Measurements from ENCODE around the gene ABCC8. TPM values are rescaled to one million over a fixed set of nuclear protein-coding genes. Genes with fewer than 3 reads are reported as not detected.

Gene ABCC8
- total and polyA plus RNA-seq, 10 of the 15 experiments (the other 5 are each of a cell fraction or from before 2014, with no cell fraction given) = not detected

DNA sequence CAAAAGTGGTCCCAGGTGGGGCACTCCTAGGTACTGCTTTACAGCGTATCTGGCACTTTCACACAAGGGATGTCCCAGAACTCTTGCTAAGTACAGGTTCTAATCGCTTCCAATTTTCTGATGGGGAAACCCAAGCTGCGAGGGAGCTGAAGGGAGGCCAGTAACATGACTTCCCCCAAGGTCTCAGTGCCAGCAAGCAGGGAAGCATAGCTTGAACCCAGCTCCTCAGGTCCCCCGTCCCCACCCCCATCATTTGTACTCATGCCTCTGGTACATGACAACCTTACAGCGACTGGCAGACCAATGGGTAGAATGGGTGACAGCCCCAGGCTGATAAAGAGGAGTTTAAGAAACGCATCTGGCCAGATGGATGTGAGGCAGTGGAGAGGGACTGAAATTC, 716 bp upstream of the ABCC8 start (continued):
- TF ChIP-seq, protein P1, sequence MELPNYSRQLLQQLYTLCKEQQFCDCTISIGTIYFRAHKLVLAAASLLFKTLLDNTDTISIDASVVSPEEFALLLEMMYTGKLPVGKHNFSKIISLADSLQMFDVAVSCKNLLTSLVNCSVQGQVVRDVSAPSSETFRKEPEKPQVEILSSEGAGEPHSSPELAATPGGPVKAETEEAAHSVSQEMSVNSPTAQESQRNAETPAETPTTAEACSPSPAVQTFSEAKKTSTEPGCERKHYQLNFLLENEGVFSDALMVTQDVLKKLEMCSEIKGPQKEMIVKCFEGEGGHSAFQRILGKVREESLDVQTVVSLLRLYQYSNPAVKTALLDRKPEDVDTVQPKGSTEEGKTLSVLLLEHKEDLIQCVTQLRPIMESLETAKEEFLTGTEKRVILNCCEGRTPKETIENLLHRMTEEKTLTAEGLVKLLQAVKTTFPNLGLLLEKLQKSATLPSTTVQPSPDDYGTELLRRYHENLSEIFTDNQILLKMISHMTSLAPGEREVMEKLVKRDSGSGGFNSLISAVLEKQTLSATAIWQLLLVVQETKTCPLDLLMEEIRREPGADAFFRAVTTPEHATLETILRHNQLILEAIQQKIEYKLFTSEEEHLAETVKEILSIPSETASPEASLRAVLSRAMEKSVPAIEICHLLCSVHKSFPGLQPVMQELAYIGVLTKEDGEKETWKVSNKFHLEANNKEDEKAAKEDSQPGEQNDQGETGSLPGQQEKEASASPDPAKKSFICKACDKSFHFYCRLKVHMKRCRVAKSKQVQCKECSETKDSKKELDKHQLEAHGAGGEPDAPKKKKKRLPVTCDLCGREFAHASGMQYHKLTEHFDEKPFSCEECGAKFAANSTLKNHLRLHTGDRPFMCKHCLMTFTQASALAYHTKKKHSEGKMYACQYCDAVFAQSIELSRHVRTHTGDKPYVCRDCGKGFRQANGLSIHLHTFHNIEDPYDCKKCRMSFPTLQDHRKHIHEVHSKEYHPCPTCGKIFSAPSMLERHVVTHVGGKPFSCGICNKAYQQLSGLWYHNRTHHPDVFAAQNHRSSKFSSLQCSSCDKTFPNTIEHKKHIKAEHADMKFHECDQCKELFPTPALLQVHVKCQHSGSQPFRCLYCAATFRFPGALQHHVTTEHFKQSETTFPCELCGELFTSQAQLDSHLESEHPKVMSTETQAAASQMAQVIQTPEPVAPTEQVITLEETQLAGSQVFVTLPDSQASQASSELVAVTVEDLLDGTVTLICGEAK (IDR thresholded peaks at IDR 0.05; ENCODE audit: borderline replicate concordance) = no peak
- TF ChIP-seq STAT1 (conservative IDR thresholded peaks at IDR 0.05) (no peak), ZNF384 (IDR thresholded peaks at IDR 0.05; ENCODE audit: borderline replicate concordance, low read depth, low read length) (no peak), MYC (IDR thresholded peaks at IDR 0.05; ENCODE audit: insufficient read depth, insufficient read length, insufficient replicate concordance, low read length, severe bottlenecking) (no peak), ESRRA (IDR thresholded peaks at IDR 0.05; ENCODE audit: low read length) (no peak)

DNA sequence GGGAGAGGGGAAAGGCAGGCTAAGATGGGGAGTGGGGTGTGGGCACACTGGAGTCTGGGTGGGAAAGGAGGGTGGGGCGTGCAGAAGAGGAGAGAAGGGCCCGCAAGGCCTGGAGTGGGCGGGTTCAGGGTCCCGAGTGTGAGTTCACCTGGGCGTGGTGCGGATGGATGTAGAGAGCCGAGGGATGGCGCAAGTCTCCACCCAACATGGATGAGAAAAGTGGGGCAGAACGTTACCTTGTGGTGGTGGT, 364 bp upstream of the ABCC8 start:
- FAIRE-seq = no peak
- SMC1A ChIA-PET (ENCODE audit: uncharacterized antibody, unreplicated experiment) = no interaction called here
- Histone ChIP-seq H3K79me2 (ENCODE audit: control insufficient read depth, insufficient read depth, low read length) (no peaks in the 10 kb centered on the region), H4K20me1 (ENCODE audit: control insufficient read depth, insufficient read depth) (no peaks in the 10 kb centered on the region), H3K4me2 (ENCODE audit: control insufficient read depth, insufficient read depth) (no peak overlapping the region), H3K36me3 (ENCODE audit: control insufficient read depth in 2 of 2, insufficient read depth in 2 of 2, low read length in 1 of 2) (no peaks in the 10 kb centered on the region), H2AFZ (ENCODE audit: control insufficient read depth, low read depth, low read length) (no peak overlapping the region), H3K4me1 (ENCODE audit: control insufficient read depth, insufficient read depth, low read length) (no peaks in the 10 kb centered on the region), H3K9me3 (replicated peaks; ENCODE audit: control insufficient read depth, insufficient read depth, low read length) (no peaks in the 10 kb centered on the region), H3K27ac (ENCODE audit: control insufficient read depth, insufficient read depth) (no peak overlapping the region), H3K27me3 (replicated peaks in 1 of 2; ENCODE audit: control insufficient read depth in 2 of 2, insufficient read depth in 2 of 2, low read length in 1 of 2) (peaks cover 3 to 14% of the 10 kb centered on the region in 2 experiments; a peak in 3 of 4 replicates), H3K4me3 (no peak overlapping the region), H3K9ac (ENCODE audit: control insufficient read depth, insufficient read depth, low read length) (no peak overlapping the region)
- no peak for DNase-seq (ENCODE audit: low read depth, low spot score)
- in situ Hi-C loops (cut with MboI) (no loop called here), intact Hi-C loops (cut with micrococcal nuclease; ENCODE audit: unreplicated experiment) (no loop called here)
- RAD21 ChIA-PET (ENCODE audit: unreplicated experiment) = no interaction called here
- CTCF ChIA-PET = no interaction called here
- 58% methylated on average over 9 of the region's 9 CpGs for WGBS (ENCODE audit: insufficient coverage, insufficient replicate concordance, low lambda C conversion rate, missing lambda C conversion rate)
- POLR2A ChIA-PET = no interaction called here
- ATAC-seq = no peak
- no TSS peak for BruUV-seq (replicated peaks)
- TF ChIP-seq, protein P2, sequence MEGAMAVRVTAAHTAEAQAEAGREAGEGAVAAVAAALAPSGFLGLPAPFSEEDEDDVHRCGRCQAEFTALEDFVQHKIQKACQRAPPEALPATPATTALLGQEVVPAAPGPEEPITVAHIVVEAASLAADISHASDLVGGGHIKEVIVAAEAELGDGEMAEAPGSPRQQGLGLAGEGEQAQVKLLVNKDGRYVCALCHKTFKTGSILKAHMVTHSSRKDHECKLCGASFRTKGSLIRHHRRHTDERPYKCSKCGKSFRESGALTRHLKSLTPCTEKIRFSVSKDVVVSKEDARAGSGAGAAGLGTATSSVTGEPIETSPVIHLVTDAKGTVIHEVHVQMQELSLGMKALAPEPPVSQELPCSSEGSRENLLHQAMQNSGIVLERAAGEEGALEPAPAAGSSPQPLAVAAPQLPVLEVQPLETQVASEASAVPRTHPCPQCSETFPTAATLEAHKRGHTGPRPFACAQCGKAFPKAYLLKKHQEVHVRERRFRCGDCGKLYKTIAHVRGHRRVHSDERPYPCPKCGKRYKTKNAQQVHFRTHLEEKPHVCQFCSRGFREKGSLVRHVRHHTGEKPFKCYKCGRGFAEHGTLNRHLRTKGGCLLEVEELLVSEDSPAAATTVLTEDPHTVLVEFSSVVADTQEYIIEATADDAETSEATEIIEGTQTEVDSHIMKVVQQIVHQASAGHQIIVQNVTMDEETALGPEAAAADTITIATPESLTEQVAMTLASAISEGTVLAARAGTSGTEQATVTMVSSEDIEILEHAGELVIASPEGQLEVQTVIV (IDR thresholded peaks at IDR 0.05; ENCODE audit: borderline replicate concordance, partially characterized antibody) = no peak
- TF ChIP-seq, protein P3, sequence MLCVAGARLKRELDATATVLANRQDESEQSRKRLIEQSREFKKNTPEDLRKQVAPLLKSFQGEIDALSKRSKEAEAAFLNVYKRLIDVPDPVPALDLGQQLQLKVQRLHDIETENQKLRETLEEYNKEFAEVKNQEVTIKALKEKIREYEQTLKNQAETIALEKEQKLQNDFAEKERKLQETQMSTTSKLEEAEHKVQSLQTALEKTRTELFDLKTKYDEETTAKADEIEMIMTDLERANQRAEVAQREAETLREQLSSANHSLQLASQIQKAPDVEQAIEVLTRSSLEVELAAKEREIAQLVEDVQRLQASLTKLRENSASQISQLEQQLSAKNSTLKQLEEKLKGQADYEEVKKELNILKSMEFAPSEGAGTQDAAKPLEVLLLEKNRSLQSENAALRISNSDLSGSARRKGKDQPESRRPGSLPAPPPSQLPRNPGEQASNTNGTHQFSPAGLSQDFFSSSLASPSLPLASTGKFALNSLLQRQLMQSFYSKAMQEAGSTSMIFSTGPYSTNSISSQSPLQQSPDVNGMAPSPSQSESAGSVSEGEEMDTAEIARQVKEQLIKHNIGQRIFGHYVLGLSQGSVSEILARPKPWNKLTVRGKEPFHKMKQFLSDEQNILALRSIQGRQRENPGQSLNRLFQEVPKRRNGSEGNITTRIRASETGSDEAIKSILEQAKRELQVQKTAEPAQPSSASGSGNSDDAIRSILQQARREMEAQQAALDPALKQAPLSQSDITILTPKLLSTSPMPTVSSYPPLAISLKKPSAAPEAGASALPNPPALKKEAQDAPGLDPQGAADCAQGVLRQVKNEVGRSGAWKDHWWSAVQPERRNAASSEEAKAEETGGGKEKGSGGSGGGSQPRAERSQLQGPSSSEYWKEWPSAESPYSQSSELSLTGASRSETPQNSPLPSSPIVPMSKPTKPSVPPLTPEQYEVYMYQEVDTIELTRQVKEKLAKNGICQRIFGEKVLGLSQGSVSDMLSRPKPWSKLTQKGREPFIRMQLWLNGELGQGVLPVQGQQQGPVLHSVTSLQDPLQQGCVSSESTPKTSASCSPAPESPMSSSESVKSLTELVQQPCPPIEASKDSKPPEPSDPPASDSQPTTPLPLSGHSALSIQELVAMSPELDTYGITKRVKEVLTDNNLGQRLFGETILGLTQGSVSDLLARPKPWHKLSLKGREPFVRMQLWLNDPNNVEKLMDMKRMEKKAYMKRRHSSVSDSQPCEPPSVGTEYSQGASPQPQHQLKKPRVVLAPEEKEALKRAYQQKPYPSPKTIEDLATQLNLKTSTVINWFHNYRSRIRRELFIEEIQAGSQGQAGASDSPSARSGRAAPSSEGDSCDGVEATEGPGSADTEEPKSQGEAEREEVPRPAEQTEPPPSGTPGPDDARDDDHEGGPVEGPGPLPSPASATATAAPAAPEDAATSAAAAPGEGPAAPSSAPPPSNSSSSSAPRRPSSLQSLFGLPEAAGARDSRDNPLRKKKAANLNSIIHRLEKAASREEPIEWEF (IDR thresholded peaks at IDR 0.05; ENCODE audit: insufficient replicate concordance, low read depth, low read length) = no peak
- TF ChIP-seq FOS (IDR thresholded peaks at IDR 0.05; ENCODE audit: borderline replicate concordance, extremely low read depth, insufficient read length) = no peak
- no peak for TF ChIP-seq SMAD5 (IDR thresholded peaks at IDR 0.05; ENCODE audit: low read depth)
- TF ChIP-seq IRF4 (IDR thresholded peaks at IDR 0.05; ENCODE audit: low read depth, low read length) = no peak
- TF ChIP-seq ZNF207 (IDR thresholded peaks at IDR 0.05; ENCODE audit: borderline replicate concordance) = no peak
- no peak for TF ChIP-seq SIN3A (IDR thresholded peaks at IDR 0.05; ENCODE audit: low read depth, low read length)
